Esophagus muscularis mucosa (tissue), 4 donors: ENCODE results near the gene METTL9. TPM values are rescaled to one million over a fixed set of nuclear protein-coding genes. Genes with fewer than 3 reads are reported as not detected.
"Not testable (repeated sequence)": the region's sequence is repeated elsewhere in the genome, so short reads cannot be mapped to it uniquely, and the experiment has no call there.

Experiments used
- DNase-seq: peaks from one replicate; pipeline ENCODE4 v3.0.0-alpha.2; 2017; ENCODE audit errors: extremely low spot score
- H3K27ac ChIP-seq, 4 donors: fragments of 200-600 bp; sonication (generic); replicated peaks in 1 of 4; 1 replicate in 3 of 4; 2 replicates in 1 of 4; pipeline ENCODE4 v1.5.1; 2016 to 2019; ENCODE audit warnings: mild to moderate bottlenecking in 1 of 4
- H3K27me3 ChIP-seq, 4 donors: fragments of 200-600 bp; sonication (generic); one replicate each; pipeline versions ENCODE4 v1.5.1 to v1.6.0; 2016 to 2019
- H3K36me3 ChIP-seq, 4 donors: fragments of 200-600 bp; sonication (generic); one replicate each; pipeline ENCODE4 v1.5.1; 2016 to 2019
- H3K4me1 ChIP-seq, 4 donors: fragments of 200-600 bp; sonication (generic); one replicate each; pipeline ENCODE4 v1.5.1; 2016 to 2019
- H3K4me3 ChIP-seq, 4 donors: fragments of 200-600 bp; sonication (generic); 1 replicate in 2 of 4; 2 replicates in 2 of 4; pipeline ENCODE4 v1.5.1; 2016 to 2019; ENCODE audit warnings: mild to moderate bottlenecking in 4 of 4, moderate library complexity in 1 of 4
- H3K9me3 ChIP-seq, 4 donors: fragments of 200-600 bp; sonication (generic); 1 replicate in 3 of 4; 2 replicates in 1 of 4; pipeline ENCODE4 v1.5.1; 2016 to 2019
- EP300 ChIP-seq: sonication (generic); formaldehyde crosslinking; IDR thresholded peaks from one replicate; pipeline ENCODE4 v1.6.1; 2017; ENCODE audit warnings: antibody characterized with exemption
- POLR2A ChIP-seq: fragments of 450-650 bp; IDR thresholded peaks from one replicate; pipeline ENCODE4 v1.6.1; 2017; ENCODE audit warnings: antibody characterized with exemption, moderate library complexity, mild to moderate bottlenecking, low read depth
- POLR2AphosphoS5 ChIP-seq, 2 donors: sonication (generic); formaldehyde crosslinking; IDR thresholded peaks; one replicate each; pipeline ENCODE4 v1.6.1; 2017; ENCODE audit warnings: antibody characterized with exemption in 2 of 2
- WGBS: methylation state at CpG from one replicate; pipeline ENCODE4 v1.1.5; 2018; 5-methylcytosine and 5-hydroxymethylcytosine counted together
- intact Hi-C: fragments of 100-400 bp; cut with DNase I; formaldehyde crosslinking; loops from one replicate; pipeline ENCODE4 v1.15.1; 2023
- total RNA-seq, 4 donors: library from RNA; depleted of rRNA; stranded (reverse); fragments of >200 nt; gene quantifications; one replicate each; pipeline versions ENCODE4 v1.1.0 to v1.2.1, GENCODE V29; 2016
- TF ChIP-seq, protein P1 (sequence below), 3 experiments: fragments of 200-600 bp in 2 of 3; fragments of 450-650 bp in 1 of 3; sonication (generic) in 2 of 3; IDR thresholded peaks; one replicate each; pipeline ENCODE4 v1.5.1; 2017 to 2019; ENCODE audit warnings: antibody characterized with exemption in 3 of 3, mild to moderate bottlenecking in 2 of 3, moderate library complexity in 1 of 3

METTL9 gene
- total RNA-seq, 4 donors from 2014 or later, result 70.2 to 122 (median 106) TPM

DNA sequence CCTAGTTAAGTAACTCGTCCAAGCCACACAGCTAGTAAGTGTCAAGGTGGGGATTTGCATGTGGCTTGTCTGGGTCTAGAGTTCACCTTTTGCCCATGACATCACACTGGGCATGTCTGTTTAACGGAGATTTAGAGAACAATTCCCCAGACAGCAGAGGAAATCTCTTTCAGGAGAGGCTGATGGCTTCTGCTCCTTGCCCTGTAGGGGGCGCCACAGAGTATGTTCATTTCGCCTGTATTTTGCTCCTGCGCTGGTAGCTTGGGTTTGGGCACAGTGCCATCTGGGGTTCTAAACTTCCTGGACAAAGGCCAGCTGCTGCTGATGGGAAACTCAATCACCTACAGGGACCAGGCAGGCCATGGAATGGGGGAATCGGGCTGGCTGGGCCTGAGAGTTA is 84.8 kb downstream of the METTL9 start:
- Histone ChIP-seq H3K4me3 (no peak overlapping the region), H3K9me3 (peaks cover 0 to 9% (median 6%) of the 10 kb centered on the region in 4 donors), H3K4me1 (no peaks in the 10 kb centered on the region), H3K27ac (no peak overlapping the region), H3K27me3 (peaks cover 0 to 23% (median 0%) of the 10 kb centered on the region in 4 donors), H3K36me3 (no peaks in the 10 kb centered on the region)
- 34% methylated on average over 5 of the region's 6 CpGs for WGBS
- no peak for DNase-seq
- TF ChIP-seq, protein P1, sequence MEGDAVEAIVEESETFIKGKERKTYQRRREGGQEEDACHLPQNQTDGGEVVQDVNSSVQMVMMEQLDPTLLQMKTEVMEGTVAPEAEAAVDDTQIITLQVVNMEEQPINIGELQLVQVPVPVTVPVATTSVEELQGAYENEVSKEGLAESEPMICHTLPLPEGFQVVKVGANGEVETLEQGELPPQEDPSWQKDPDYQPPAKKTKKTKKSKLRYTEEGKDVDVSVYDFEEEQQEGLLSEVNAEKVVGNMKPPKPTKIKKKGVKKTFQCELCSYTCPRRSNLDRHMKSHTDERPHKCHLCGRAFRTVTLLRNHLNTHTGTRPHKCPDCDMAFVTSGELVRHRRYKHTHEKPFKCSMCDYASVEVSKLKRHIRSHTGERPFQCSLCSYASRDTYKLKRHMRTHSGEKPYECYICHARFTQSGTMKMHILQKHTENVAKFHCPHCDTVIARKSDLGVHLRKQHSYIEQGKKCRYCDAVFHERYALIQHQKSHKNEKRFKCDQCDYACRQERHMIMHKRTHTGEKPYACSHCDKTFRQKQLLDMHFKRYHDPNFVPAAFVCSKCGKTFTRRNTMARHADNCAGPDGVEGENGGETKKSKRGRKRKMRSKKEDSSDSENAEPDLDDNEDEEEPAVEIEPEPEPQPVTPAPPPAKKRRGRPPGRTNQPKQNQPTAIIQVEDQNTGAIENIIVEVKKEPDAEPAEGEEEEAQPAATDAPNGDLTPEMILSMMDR (IDR thresholded peaks at IDR 0.05), result no peak
- TF ChIP-seq POLR2A, result no peak
- TF ChIP-seq POLR2AphosphoS5 (IDR thresholded peaks at IDR 0.05), result no peak
- TF ChIP-seq EP300, result no peak
- intact Hi-C loops, result no loop called here

DNA sequence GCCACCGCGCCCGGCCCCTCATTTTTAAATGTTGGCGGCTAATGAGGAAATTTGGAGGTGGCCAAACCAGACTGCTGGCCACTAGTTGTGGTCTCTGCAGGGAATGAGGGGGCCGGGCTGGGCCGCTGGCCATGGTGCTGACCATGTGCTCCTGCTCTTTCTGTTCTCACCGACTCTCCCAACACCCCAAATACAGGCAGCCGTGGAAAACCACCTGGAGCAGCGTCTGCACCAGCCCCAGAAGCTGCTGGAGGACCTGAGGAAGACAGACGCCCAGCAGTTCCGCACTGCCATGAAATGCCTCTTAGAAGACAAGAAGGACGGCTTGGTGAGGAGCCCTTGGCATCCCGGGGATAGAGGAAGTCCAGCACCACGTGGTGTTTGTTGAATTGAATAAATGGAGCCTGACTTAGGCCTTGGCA is 85.7 kb downstream of the METTL9 start:
- Histone ChIP-seq H3K4me3 (no peak overlapping the region), H3K27me3 (peaks cover 0 to 20% (median 0%) of the 10 kb centered on the region in 4 donors), H3K27ac (no peak overlapping the region), H3K36me3 (no peaks in the 10 kb centered on the region), H3K9me3 (peaks cover 0 to 9% (median 6%) of the 10 kb centered on the region in 4 donors), H3K4me1 (no peaks in the 10 kb centered on the region)
- TF ChIP-seq, protein P1 (IDR thresholded peaks at IDR 0.05), result no peak
- TF ChIP-seq EP300 (no peak), POLR2A (no peak), POLR2AphosphoS5 (IDR thresholded peaks at IDR 0.05) (no peak)
- 50% methylated on average over 7 of the region's 14 CpGs for WGBS
- intact Hi-C loops, result no loop called here
- DNase-seq, result no peak

DNA sequence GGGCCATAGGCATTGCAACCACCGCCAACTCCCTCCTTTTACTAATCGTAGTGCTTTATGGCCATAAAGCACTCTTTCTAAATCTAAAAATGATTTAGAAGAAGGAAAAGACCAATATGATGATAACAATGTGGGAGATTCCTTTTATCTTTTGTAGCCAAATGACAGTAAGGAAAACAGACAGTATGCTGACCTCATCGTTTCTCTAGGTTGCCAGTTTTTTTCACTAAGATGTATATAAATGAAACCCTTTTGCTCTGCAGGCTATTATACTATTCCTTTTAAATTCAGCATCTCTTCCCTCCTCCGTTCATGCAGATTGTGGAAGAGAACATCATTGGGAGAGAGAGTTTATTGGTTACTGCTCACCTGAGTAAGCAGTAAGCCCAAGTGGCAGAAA is 89.7 kb downstream of the METTL9 start:
- Histone ChIP-seq H3K36me3 (no peaks in the 10 kb centered on the region), H3K9me3 (peaks cover 0 to 9% (median 6%) of the 10 kb centered on the region in 4 donors), H3K27ac (no peak overlapping the region), H3K4me1 (no peaks in the 10 kb centered on the region), H3K4me3 (no peak overlapping the region), H3K27me3 (peaks cover 0 to 8% (median 0%) of the 10 kb centered on the region in 4 donors)
- intact Hi-C loops, result no loop called here
- whole genome bisulfite sequencing, result 77% methylated on average over 4 of the region's 4 CpGs
- DNase-seq, result no peak
- TF ChIP-seq POLR2A (no peak), POLR2AphosphoS5 (IDR thresholded peaks at IDR 0.05) (no peak), EP300 (no peak)
- TF ChIP-seq, protein P1 (IDR thresholded peaks at IDR 0.05), result no peak

DNA sequence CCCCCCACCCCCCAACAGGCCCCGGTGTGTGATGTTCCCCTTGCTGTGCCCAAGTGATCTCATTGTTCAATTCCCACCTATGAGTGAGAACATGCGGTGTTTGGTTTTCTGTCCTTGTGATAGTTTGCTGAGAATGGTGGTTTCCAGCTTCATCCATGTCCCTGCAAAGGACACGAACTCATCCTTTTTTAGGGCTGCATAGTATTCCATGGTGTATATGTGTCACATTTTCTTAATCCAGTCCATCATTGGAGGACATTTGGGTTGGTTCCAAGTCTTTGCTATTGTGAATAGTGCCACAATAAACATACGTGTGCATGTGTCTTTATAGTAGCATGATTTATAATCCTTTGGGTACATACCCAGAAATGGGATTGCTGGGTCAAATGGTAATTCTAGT is 91.6 kb downstream of the METTL9 start:
- H3K4me1 ChIP-seq, DNase-seq, H3K27me3 ChIP-seq, H3K36me3 ChIP-seq, H3K4me3 ChIP-seq, H3K27ac ChIP-seq, intact Hi-C loops, H3K9me3 ChIP-seq: not testable (repeated sequence)
- WGBS, result 71% methylated on average over 4 of the region's 4 CpGs

DNA sequence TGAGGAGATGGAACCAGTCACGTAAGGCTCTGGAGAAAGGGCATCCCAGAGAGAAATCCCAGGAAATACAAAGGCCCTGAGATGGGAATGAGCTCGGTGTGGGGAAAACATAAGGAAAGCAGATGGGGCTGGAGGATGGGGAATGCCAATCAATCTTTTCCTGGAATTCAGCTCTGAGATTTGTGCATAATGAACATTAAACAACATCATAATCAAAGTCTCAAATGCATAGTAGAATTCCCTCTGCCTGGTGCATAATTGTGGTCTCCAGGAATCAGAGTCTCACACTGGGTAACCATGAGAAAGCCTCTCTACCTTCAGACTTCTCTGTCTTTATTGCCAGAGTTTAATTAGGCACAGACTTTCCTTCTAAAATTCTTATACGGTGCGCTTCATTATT is 95.2 kb downstream of the METTL9 start:
- DNase-seq, result no peak
- 73% methylated on average over 4 of the region's 4 CpGs for WGBS
- no peak for TF ChIP-seq EP300
- no peak for TF ChIP-seq POLR2A
- TF ChIP-seq POLR2AphosphoS5 (IDR thresholded peaks at IDR 0.05), result no peak
- TF ChIP-seq, protein P1 (IDR thresholded peaks at IDR 0.05), result no peak
- no peak overlapping the region for H3K4me3 ChIP-seq
- intact Hi-C loops, result no loop called here
- no peaks in the 10 kb centered on the region for H3K27me3 ChIP-seq
- H3K36me3 ChIP-seq, result no peaks in the 10 kb centered on the region
- H3K4me1 ChIP-seq, result peaks cover 0 to 6% (median 3%) of the 10 kb centered on the region in 4 donors
- H3K27ac ChIP-seq, result no peak overlapping the region
- no peaks in the 10 kb centered on the region for H3K9me3 ChIP-seq
